Esophagus squamous epithelium (tissue), 5 donors: ENCODE measurements around the gene HIPK3. TPM values are rescaled to one million over a fixed set of nuclear protein-coding genes. Genes with fewer than 3 reads are reported as not detected.
"Not testable (repeated sequence)": the region's sequence is repeated elsewhere in the genome, so short reads cannot be mapped to it uniquely, and the experiment has no call there.

ENCODE experiments used
- DNase-seq: peaks from one replicate; lab custom pipeline; 2025; lab: John Stamatoyannopoulos, UW
- H3K27ac ChIP-seq, 4 donors: fragments of 200-600 bp; sonication (generic); one replicate each; pipeline ENCODE4 v1.5.1; 2016 to 2019; ENCODE audit warnings: mild to moderate bottlenecking in 1 of 4
- H3K27me3 ChIP-seq, 4 donors: fragments of 200-600 bp; sonication (generic); 1 replicate in 3 of 4; 2 replicates in 1 of 4; pipeline versions ENCODE4 v1.5.1 to v1.6.0; 2017 to 2021; ENCODE audit warnings: antibody characterized with exemption in 1 of 4
- H3K36me3 ChIP-seq, 3 donors: fragments of 200-600 bp; sonication (generic); one replicate each; pipeline ENCODE4 v1.5.1; 2016 to 2019
- H3K4me1 ChIP-seq, 3 donors: fragments of 200-600 bp; sonication (generic); one replicate each; pipeline ENCODE4 v1.5.1; 2017 to 2019
- H3K4me3 ChIP-seq, 4 donors: fragments of 200-600 bp; sonication (generic); 1 replicate in 3 of 4; 2 replicates in 1 of 4; pipeline ENCODE4 v1.5.1; 2016 to 2019; ENCODE audit warnings: mild to moderate bottlenecking in 2 of 4, moderate library complexity in 1 of 4
- H3K9me3 ChIP-seq, 3 donors: fragments of 200-600 bp; sonication (generic); one replicate each; pipeline ENCODE4 v1.5.1; 2016 to 2019
- POLR2A ChIP-seq, 4 donors: fragments of 450-650 bp; IDR thresholded peaks; one replicate each; pipeline ENCODE4 v1.6.1; 2017; ENCODE audit warnings: antibody characterized with exemption in 4 of 4, mild to moderate bottlenecking in 4 of 4, moderate library complexity in 3 of 4
- WGBS, 2 donors: methylation state at CpG; one replicate each; pipeline ENCODE4 v1.1.5; 2018; 5-methylcytosine and 5-hydroxymethylcytosine counted together
- intact Hi-C: fragments of 100-400 bp; cut with DNase I; formaldehyde crosslinking; loops from one replicate; pipeline ENCODE4 v1.15.0; 2022
- total RNA-seq, 4 donors: library from RNA; depleted of rRNA; stranded (reverse); fragments of >200 nt; gene quantifications; one replicate each; pipeline ENCODE4 v1.1.0, GENCODE V29; 2016
- TF ChIP-seq, protein P1 (sequence below), 6 experiments: fragments of 450-650 bp in 4 of 6; fragments of 200-600 bp in 2 of 6; sonication (generic) in 2 of 6; IDR thresholded peaks; one replicate each; pipeline ENCODE4 v1.5.1; 2016 to 2019; ENCODE audit warnings: antibody characterized with exemption in 6 of 6, mild to moderate bottlenecking in 4 of 6, moderate library complexity in 4 of 6
- donor health status: DM: yes; HTN: yes; CAD: no.

Gene HIPK3
- total RNA-seq, 4 donors from 2014 or later: 43.8 to 169 (median 68.9) TPM

DNA sequence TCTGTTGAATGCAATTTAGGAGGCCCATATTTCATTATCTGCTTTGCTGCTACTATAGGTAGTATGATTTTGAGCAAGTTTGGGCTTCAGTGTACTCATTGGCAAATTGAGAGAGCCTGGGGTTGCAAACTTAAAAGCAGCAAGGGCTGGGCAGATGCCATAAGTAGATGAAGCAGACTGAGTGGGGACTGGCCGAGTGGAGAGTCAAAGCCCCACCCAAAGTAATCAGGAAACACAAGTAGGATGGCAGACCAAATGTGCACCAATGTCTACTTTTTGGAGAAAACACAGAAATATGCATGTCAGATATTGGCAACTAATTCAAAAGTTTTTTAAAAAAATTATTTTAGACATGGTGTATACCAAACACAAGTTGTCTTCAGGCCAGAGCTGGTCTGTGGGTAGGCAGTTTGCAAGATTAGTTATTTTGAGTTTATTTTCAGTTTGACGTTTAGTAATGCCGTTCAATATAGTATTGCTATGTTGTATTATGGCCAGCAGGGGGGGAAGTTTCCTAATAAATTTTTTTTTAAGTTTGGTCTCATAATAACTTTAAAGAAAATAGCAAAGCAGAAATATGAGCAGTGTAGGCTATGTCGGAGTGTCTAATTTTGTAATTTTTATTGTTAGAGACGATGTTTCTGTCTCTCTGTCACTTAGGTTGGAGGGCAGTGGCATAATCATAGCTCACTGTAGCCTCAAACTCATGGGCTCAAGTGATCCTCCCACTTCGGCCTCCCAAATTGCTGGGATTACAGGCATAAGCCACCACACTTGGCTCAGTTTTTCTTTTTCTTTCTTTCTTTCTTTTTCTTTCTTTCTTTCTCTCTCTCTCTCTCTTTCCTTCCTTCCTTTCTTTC lies 105.1 kb downstream of the HIPK3 start:
- Histone ChIP-seq H3K9me3 (no peaks in the 10 kb centered on the region), H3K4me3 (no peak overlapping the region), H3K4me1 (peaks cover 0 to 6% (median 0%) of the 10 kb centered on the region in 3 donors), H3K27me3 (no peaks in the 10 kb centered on the region), H3K36me3 (no peaks in the 10 kb centered on the region), H3K27ac (no peak overlapping the region)
- DNase-seq: no peak
- TF ChIP-seq POLR2A (IDR thresholded peaks at IDR 0.05): no peak
- TF ChIP-seq, protein P1, sequence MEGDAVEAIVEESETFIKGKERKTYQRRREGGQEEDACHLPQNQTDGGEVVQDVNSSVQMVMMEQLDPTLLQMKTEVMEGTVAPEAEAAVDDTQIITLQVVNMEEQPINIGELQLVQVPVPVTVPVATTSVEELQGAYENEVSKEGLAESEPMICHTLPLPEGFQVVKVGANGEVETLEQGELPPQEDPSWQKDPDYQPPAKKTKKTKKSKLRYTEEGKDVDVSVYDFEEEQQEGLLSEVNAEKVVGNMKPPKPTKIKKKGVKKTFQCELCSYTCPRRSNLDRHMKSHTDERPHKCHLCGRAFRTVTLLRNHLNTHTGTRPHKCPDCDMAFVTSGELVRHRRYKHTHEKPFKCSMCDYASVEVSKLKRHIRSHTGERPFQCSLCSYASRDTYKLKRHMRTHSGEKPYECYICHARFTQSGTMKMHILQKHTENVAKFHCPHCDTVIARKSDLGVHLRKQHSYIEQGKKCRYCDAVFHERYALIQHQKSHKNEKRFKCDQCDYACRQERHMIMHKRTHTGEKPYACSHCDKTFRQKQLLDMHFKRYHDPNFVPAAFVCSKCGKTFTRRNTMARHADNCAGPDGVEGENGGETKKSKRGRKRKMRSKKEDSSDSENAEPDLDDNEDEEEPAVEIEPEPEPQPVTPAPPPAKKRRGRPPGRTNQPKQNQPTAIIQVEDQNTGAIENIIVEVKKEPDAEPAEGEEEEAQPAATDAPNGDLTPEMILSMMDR (IDR thresholded peaks at IDR 0.05): peak in 5 of 6 experiments; percentile 58 to 80 (median 67)
- intact Hi-C loops: loop anchor here (5.0 kb wide), 1 partner anchor 325 kb away; no protein-coding TSS in a partner anchor
- WGBS, 2 donors: 19 to 22% methylated on average over 6 of the region's 6 CpGs

DNA sequence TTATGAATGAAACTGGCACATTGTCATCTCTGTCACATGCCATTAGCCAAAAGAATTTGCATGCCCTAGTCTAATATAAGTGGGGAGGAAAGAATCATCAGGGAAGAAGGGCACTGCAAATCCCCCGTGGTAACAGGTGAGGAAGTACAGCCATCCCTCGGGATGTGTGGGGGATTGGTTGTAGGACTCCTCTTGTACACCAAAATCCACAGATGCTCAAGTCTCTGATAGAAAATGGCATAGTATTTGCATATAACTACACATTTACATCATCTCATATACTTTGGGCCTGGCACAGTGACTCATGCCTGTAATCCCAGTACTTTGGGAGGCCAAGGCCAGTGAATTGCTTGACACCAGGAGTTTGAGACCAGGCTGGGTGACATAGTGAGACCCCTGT lies 109.7 kb downstream of the HIPK3 start:
- Histone ChIP-seq H3K27me3 (peaks cover 0 to 3% (median 0%) of the 10 kb centered on the region in 4 donors), H3K9me3 (no peaks in the 10 kb centered on the region), H3K4me1 (peaks cover 0 to 5% (median 0%) of the 10 kb centered on the region in 3 donors), H3K36me3 (no peaks in the 10 kb centered on the region), H3K27ac (no peak overlapping the region), H3K4me3 (no peak overlapping the region)
- DNase-seq: no peak
- 78 to 91% methylated on average over 2 of the region's 2 CpGs for WGBS, 2 donors
- no peak for TF ChIP-seq POLR2A (IDR thresholded peaks at IDR 0.05)
- TF ChIP-seq, protein P1 (IDR thresholded peaks at IDR 0.05): no peak
- intact Hi-C loops: no loop called here

GRCh38 chr11:33368475-33368874 lies 111.3 kb downstream of the HIPK3 start:
- H3K27me3 ChIP-seq, H3K27ac ChIP-seq, intact Hi-C loops, H3K36me3 ChIP-seq, H3K4me3 ChIP-seq, H3K9me3 ChIP-seq, H3K4me1 ChIP-seq, DNase-seq: not testable (repeated sequence)
- 81 to 83% methylated on average over 4 of the region's 4 CpGs for WGBS, 2 donors

- no peaks in the 10 kb centered on the region for H3K9me3 ChIP-seq
- no peak overlapping the region for H3K4me3 ChIP-seq
- DNase-seq: no peak
- H3K4me1 ChIP-seq: no peaks in the 10 kb centered on the region
- TF ChIP-seq, protein P1 (IDR thresholded peaks at IDR 0.05): no peak
- no peak for TF ChIP-seq POLR2A (IDR thresholded peaks at IDR 0.05)
- intact Hi-C loops: no loop called here
- H3K27me3 ChIP-seq: peaks cover 0 to 12% (median 0%) of the 10 kb centered on the region in 4 donors
- 82 to 90% methylated on average over 1 of the region's 1 CpG for WGBS, 2 donors
- no peak overlapping the region for H3K27ac ChIP-seq
- H3K36me3 ChIP-seq: no peaks in the 10 kb centered on the region
Measured at GRCh38 chr11:33368931-33369330, 111.8 kb downstream of the HIPK3 start.

DNA sequence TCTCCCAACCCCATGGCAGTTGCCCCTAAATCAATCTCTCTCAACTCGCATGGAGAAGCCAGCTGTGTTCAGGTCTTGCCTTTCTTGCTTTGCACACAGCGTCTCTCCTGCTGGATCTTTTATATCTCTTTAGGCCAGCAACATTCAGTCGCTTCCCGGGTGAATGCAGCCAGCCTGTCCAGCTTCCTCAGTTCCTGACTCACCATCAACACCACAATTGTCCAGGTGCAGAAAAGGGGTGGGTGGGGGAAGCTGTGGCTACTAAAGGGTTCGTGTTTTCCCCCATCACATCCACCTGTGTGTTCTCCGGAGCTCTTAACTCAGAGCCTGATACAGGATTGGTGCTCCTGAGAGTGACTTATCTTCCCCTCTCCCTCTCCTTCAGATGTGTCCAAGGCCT lies 116.5 kb downstream of the HIPK3 start:
- H3K36me3 ChIP-seq: no peaks in the 10 kb centered on the region
- 61 to 74% methylated on average over 6 of the region's 6 CpGs for WGBS, 2 donors
- no peaks in the 10 kb centered on the region for H3K9me3 ChIP-seq
- H3K4me3 ChIP-seq: no peak overlapping the region
- H3K27me3 ChIP-seq: peaks cover 0 to 59% (median 6%) of the 10 kb centered on the region in 4 donors
- intact Hi-C loops: no loop called here
- H3K4me1 ChIP-seq: peaks cover 3 to 19% (median 16%) of the 10 kb centered on the region in 3 donors
- TF ChIP-seq, protein P1 (IDR thresholded peaks at IDR 0.05): no peak
- TF ChIP-seq POLR2A (IDR thresholded peaks at IDR 0.05): no peak
- DNase-seq: no peak
- no peak overlapping the region for H3K27ac ChIP-seq
